Muscle layer of duodenum (tissue), 2 donors: ENCODE measurements around the gene KCNQ2.

ENCODE experiments used
- H3K27ac ChIP-seq: one replicate; pipeline ENCODE4 v1.7.0; 2013; ENCODE audit warnings: mild to moderate bottlenecking, low read length
- H3K27me3 ChIP-seq: one replicate; pipeline ENCODE4 v1.7.0; 2013; ENCODE audit warnings: low read depth, mild to moderate bottlenecking, control low read depth, low read length
- H3K36me3 ChIP-seq, 2 donors: one replicate each; pipeline ENCODE4 v1.7.0; 2013; ENCODE audit warnings: low read length in 2 of 2, control low read depth in 1 of 2, mild to moderate bottlenecking in 1 of 2; ENCODE audit not compliant: insufficient read depth in 2 of 2, control insufficient read depth in 1 of 2
- H3K4me1 ChIP-seq, 2 donors: one replicate each; pipeline ENCODE4 v1.7.0; 2013; ENCODE audit warnings: low read length in 2 of 2, mild to moderate bottlenecking in 2 of 2, control low read depth in 1 of 2, moderate library complexity in 1 of 2; ENCODE audit not compliant: insufficient read depth in 2 of 2, control insufficient read depth in 1 of 2
- H3K4me3 ChIP-seq, 2 donors: one replicate each; pipeline ENCODE4 v1.7.0; 2013; ENCODE audit warnings: low read length in 2 of 2, low read depth in 1 of 2, mild to moderate bottlenecking in 1 of 2
- H3K9me3 ChIP-seq, 2 donors: one replicate each; pipeline ENCODE4 v1.7.0; 2013; ENCODE audit warnings: low read length in 2 of 2, control low read depth in 1 of 2, mild to moderate bottlenecking in 1 of 2; ENCODE audit not compliant: control insufficient read depth in 1 of 2
- donor health status: healthy.

KCNQ2 gene

DNA sequence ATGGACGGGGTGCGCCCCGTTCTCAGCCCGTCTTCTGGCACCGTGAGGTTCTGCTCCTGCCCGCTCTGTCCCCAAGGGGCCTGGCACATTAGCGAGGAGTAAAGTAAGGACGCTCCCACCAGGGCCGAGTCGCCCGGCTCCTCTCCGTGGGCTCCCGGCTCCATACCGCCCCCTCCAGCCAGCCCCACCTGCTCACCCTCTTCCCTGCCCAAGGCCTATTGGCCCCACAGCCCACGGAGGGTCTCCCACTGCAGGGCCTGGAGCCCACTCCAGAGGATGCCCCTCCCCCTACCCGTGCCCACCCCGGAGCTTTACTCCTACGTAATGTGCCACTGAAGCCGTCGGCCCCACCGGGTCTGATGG, 63.8 kb downstream of the KCNQ2 start:
- Histone ChIP-seq H3K36me3 (no peaks in the 10 kb centered on the region), H3K4me1 (no peaks in the 10 kb centered on the region), H3K27me3 (no peaks in the 10 kb centered on the region), H3K9me3 (no peaks in the 10 kb centered on the region), H3K4me3 (no peak overlapping the region), H3K27ac (no peak overlapping the region)

DNA sequence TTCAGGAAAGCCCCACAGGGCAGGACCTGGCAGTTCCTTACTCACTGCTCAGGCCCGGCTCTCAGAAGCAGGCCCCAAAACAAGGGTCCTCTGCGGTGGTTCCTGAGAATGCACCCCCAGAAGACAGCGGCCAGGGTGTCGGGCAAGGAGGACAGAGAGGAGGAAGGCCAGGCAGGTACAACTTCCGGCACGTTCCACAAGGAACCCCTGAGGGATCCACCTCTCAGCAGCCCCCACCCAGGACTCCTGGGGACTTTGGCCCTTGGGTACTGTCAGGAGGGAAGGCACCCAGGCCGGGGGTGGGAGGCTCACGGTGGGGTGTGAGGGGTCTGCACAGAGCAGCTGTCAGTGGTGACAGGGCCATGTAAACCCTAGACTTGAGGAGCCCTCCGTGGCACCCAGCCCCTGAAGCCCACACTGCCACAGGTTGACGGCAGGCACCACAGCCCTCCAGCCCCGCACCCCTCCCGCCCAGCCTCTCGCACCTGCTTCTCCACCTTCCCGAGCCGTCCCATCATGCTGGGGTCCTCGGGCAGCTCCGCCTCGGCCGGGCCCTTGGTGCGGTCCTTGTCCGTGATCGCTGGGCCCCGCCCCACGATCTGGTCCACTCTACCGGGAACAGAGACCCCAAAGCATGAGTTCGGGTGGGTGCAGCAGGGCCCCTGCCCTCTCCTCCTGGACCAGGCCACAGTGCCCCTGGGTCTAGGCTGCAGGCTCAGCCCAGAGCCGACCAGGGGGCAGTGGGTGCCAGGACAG, 64.3 kb downstream of the KCNQ2 start:
- H3K27ac ChIP-seq = no peak overlapping the region
- no peak overlapping the region for H3K4me3 ChIP-seq
- H3K36me3 ChIP-seq = no peaks in the 10 kb centered on the region
- no peaks in the 10 kb centered on the region for H3K27me3 ChIP-seq
- no peaks in the 10 kb centered on the region for H3K9me3 ChIP-seq
- no peaks in the 10 kb centered on the region for H3K4me1 ChIP-seq

- H3K4me3 ChIP-seq = no peak overlapping the region
- no peaks in the 10 kb centered on the region for H3K4me1 ChIP-seq
- H3K27me3 ChIP-seq = no peaks in the 10 kb centered on the region
- H3K27ac ChIP-seq = no peak overlapping the region
- no peaks in the 10 kb centered on the region for H3K36me3 ChIP-seq
- no peaks in the 10 kb centered on the region for H3K9me3 ChIP-seq
These were observed 65.7 kb downstream of the KCNQ2 start for GRCh38 chr20:63406617-63407245.

GRCh38 chr20:63406011-63406410, 66.4 kb downstream of the KCNQ2 start:
- no peaks in the 10 kb centered on the region for H3K9me3 ChIP-seq
- H3K27me3 ChIP-seq = no peaks in the 10 kb centered on the region
- no peak overlapping the region for H3K27ac ChIP-seq
- no peaks in the 10 kb centered on the region for H3K4me1 ChIP-seq
- H3K36me3 ChIP-seq = no peaks in the 10 kb centered on the region
- no peak overlapping the region for H3K4me3 ChIP-seq

- no peaks in the 10 kb centered on the region for H3K36me3 ChIP-seq
- H3K9me3 ChIP-seq = no peaks in the 10 kb centered on the region
- H3K4me3 ChIP-seq = no peak overlapping the region
- no peaks in the 10 kb centered on the region for H3K4me1 ChIP-seq
- H3K27ac ChIP-seq = no peak overlapping the region
- H3K27me3 ChIP-seq = no peaks in the 10 kb centered on the region
These were observed 67.2 kb downstream of the KCNQ2 start for GRCh38 chr20:63405102-63405730.

- Histone ChIP-seq H3K27ac (no peak overlapping the region), H3K9me3 (no peaks in the 10 kb centered on the region), H3K27me3 (no peaks in the 10 kb centered on the region), H3K4me3 (no peak overlapping the region), H3K36me3 (no peaks in the 10 kb centered on the region), H3K4me1 (no peaks in the 10 kb centered on the region)
These were observed 68.0 kb downstream of the KCNQ2 start for GRCh38 chr20:63404129-63405085.

- H3K27ac ChIP-seq = no peak overlapping the region
- no peaks in the 10 kb centered on the region for H3K27me3 ChIP-seq
- H3K36me3 ChIP-seq = no peaks in the 10 kb centered on the region
- H3K4me1 ChIP-seq = no peaks in the 10 kb centered on the region
- H3K9me3 ChIP-seq = no peaks in the 10 kb centered on the region
- no peak overlapping the region for H3K4me3 ChIP-seq
These were observed 68.9 kb downstream of the KCNQ2 start for GRCh38 chr20:63403403-63404105.

DNA sequence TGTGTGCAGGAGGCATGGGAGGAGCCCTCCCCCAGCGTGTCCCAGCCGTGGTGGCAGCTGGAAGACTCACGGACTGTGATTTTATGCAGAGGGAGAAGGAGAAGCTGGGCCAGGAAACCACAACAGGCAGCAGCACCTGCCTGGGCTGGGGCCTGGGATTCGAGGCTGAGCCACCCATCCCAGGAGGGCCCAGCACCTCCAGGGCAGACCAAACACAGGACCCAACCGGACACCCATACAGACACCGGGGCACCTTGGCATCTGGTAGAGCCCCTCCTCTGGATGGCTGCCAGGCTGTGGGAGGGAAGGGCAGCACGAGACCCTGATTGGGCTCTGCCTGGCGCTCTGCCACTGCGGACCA, 69.6 kb downstream of the KCNQ2 start:
- H3K4me1 ChIP-seq = no peaks in the 10 kb centered on the region
- H3K36me3 ChIP-seq = no peaks in the 10 kb centered on the region
- H3K4me3 ChIP-seq = no peak overlapping the region
- no peaks in the 10 kb centered on the region for H3K27me3 ChIP-seq
- no peaks in the 10 kb centered on the region for H3K9me3 ChIP-seq
- H3K27ac ChIP-seq = no peak overlapping the region

- H3K4me3 ChIP-seq = no peak overlapping the region
- no peak overlapping the region for H3K27ac ChIP-seq
- H3K27me3 ChIP-seq = no peaks in the 10 kb centered on the region
- H3K9me3 ChIP-seq = no peaks in the 10 kb centered on the region
- no peaks in the 10 kb centered on the region for H3K4me1 ChIP-seq
- no peaks in the 10 kb centered on the region for H3K36me3 ChIP-seq
These were observed 70.1 kb downstream of the KCNQ2 start for GRCh38 chr20:63402181-63402859.

- no peaks in the 10 kb centered on the region for H3K36me3 ChIP-seq
- H3K4me1 ChIP-seq = no peaks in the 10 kb centered on the region
- no peaks in the 10 kb centered on the region for H3K27me3 ChIP-seq
- no peaks in the 10 kb centered on the region for H3K9me3 ChIP-seq
- no peak overlapping the region for H3K27ac ChIP-seq
- no peak overlapping the region for H3K4me3 ChIP-seq
These were observed 70.9 kb downstream of the KCNQ2 start for GRCh38 chr20:63401384-63402110.
